Inflammatory macrophage treated with lipopolysaccharide for 4 hours (primary cell): ENCODE data around the gene CNTRL.
"Not testable (repeated sequence)": the region's sequence is repeated elsewhere in the genome, so short reads cannot be mapped to it uniquely, and the experiment has no call there.

Experiments
- DNase-seq: peaks from one replicate; pipeline ENCODE4 v3.0.0-alpha.2; 2020

CNTRL gene

GRCh38 chr9:121074370-121075250, at the start of gene CNTRL:
CNTRL (plus strand) TSS chr9:121074955; CDS start chr9:121088327, 13,372 bp downstream.
- DNase-seq = peak; percentile 91

- DNase-seq = no peak
Observed at GRCh38 chr9:121026260-121026691, 48.5 kb upstream of the CNTRL start.

GRCh38 chr9:121026768-121027167, 48.0 kb upstream of the CNTRL start:
- no peak for DNase-seq

- DNase-seq = not testable (repeated sequence)
Observed at GRCh38 chr9:121028285-121028684, 46.5 kb upstream of the CNTRL start.

- DNase-seq = no peak
Observed at GRCh38 chr9:121029469-121029868, 45.3 kb upstream of the CNTRL start.

- DNase-seq = no peak
Observed at GRCh38 chr9:121034529-121034928, 40.2 kb upstream of the CNTRL start.

- DNase-seq = not testable (repeated sequence)
Observed at GRCh38 chr9:121035717-121036116, 39.0 kb upstream of the CNTRL start.

- no peak for DNase-seq
Observed at GRCh38 chr9:121038362-121038761, 36.4 kb upstream of the CNTRL start.

- DNase-seq = no peak
Observed at GRCh38 chr9:121038804-121039203, 36.0 kb upstream of the CNTRL start.

GRCh38 chr9:121048175-121048574, 26.6 kb upstream of the CNTRL start:
- no peak for DNase-seq

- no peak for DNase-seq
Observed at GRCh38 chr9:121048618-121049017, 26.1 kb upstream of the CNTRL start.

- no peak for DNase-seq
Observed at GRCh38 chr9:121050128-121050988, 24.4 kb upstream of the CNTRL start, which contains the start of gene C5. C5 (minus strand) TSS chr9:121050275; CDS start chr9:121050246, 29 bp downstream.

- DNase-seq = no peak
Observed at GRCh38 chr9:121053544-121053943, 21.2 kb upstream of the CNTRL start.

GRCh38 chr9:121055642-121056143, 19.1 kb upstream of the CNTRL start:
- no peak for DNase-seq

GRCh38 chr9:121057821-121058220, 16.9 kb upstream of the CNTRL start:
- no peak for DNase-seq

- DNase-seq = no peak
Observed at GRCh38 chr9:121059513-121059912, 15.2 kb upstream of the CNTRL start.

GRCh38 chr9:121059998-121060636, 14.6 kb upstream of the CNTRL start:
- DNase-seq = peak; percentile 64

- no peak for DNase-seq
Observed at GRCh38 chr9:121066850-121067249, 7.9 kb upstream of the CNTRL start.

- peak; percentile 60 for DNase-seq
Observed at GRCh38 chr9:121067640-121068039, 7.1 kb upstream of the CNTRL start.

GRCh38 chr9:121069396-121069795, 5.4 kb upstream of the CNTRL start:
- DNase-seq = peak; percentile 83

GRCh38 chr9:121071370-121071755, 3.4 kb upstream of the CNTRL start:
- no peak for DNase-seq

- DNase-seq = peak; percentile 79
Observed at GRCh38 chr9:121071756-121072421, 2.9 kb upstream of the CNTRL start.
